PFSK-1 (cell line): ENCODE measurements around the gene MAP1B.

Source experiments
- FOXP2 ChIP-seq: optimal IDR thresholded peaks from 2 replicates; pipeline ENCODE3; 2011; ENCODE audit warnings: borderline replicate concordance, control low read depth, inconsistent platforms; ENCODE audit not compliant: insufficient read depth; ENCODE audit errors: extremely low read length, extremely low read depth
- POLR2AphosphoS5 ChIP-seq: IDR thresholded peaks from 2 replicates; pipeline ENCODE4 v1.6.1; 2012; ENCODE audit warnings: low read depth, mild to moderate bottlenecking, control low read depth, low read length, moderate library complexity
- REST ChIP-seq, 2 experiments: IDR thresholded peaks; 2 replicates each; pipeline versions ENCODE4 v1.6.1 to v1.8.0; 2011 to 2012; ENCODE audit warnings: low read depth in 2 of 2, low read length in 2 of 2, control low read depth in 1 of 2, inconsistent platforms in 1 of 2, mild to moderate bottlenecking in 1 of 2, moderate library complexity in 1 of 2; ENCODE audit not compliant: insufficient read depth in 1 of 2
- SIN3A ChIP-seq: IDR thresholded peaks from 2 replicates; pipeline ENCODE4 v1.6.1; 2012; ENCODE audit warnings: mild to moderate bottlenecking, low read length, moderate library complexity, borderline replicate concordance; ENCODE audit not compliant: insufficient read depth
- TAF1 ChIP-seq: IDR thresholded peaks from 2 replicates; pipeline ENCODE4 v1.6.1; 2012; ENCODE audit warnings: low read length, control low read depth, borderline replicate concordance; ENCODE audit not compliant: insufficient read depth

The MAP1B gene

GRCh38 chr5:72151169-72151568 lies 43.9 kb downstream of the MAP1B start:
- TF ChIP-seq SIN3A (no peak), TAF1 (no peak), REST (IDR thresholded peaks at IDR 0.05; ENCODE audit: insufficient read depth in 1 of 2, low read depth in 2 of 2, low read length in 2 of 2) (no peak), FOXP2 (no peak), POLR2AphosphoS5 (no peak)

GRCh38 chr5:72151646-72152045 lies 44.4 kb downstream of the MAP1B start:
- no peak for TF ChIP-seq POLR2AphosphoS5
- no peak for TF ChIP-seq REST (IDR thresholded peaks at IDR 0.05; ENCODE audit: insufficient read depth in 1 of 2, low read depth in 2 of 2, low read length in 2 of 2)
- no peak for TF ChIP-seq SIN3A
- TF ChIP-seq FOXP2: no peak
- TF ChIP-seq TAF1: no peak

- no peak for TF ChIP-seq SIN3A
- no peak for TF ChIP-seq FOXP2
- no peak for TF ChIP-seq TAF1
- TF ChIP-seq REST (IDR thresholded peaks at IDR 0.05; ENCODE audit: insufficient read depth in 1 of 2, low read depth in 2 of 2, low read length in 2 of 2): no peak
- no peak for TF ChIP-seq POLR2AphosphoS5
Measured at GRCh38 chr5:72152545-72152944, 45.3 kb downstream of the MAP1B start.

GRCh38 chr5:72153551-72153950 lies 46.3 kb downstream of the MAP1B start:
- no peak for TF ChIP-seq TAF1
- no peak for TF ChIP-seq FOXP2
- no peak for TF ChIP-seq REST (IDR thresholded peaks at IDR 0.05; ENCODE audit: insufficient read depth in 1 of 2, low read depth in 2 of 2, low read length in 2 of 2)
- no peak for TF ChIP-seq POLR2AphosphoS5
- no peak for TF ChIP-seq SIN3A
